GM19397 (cell line): ENCODE data around the gene GNAT1.

ENCODE experiments used
- ATAC-seq: cut with Tn5 transposase; IDR thresholded peaks from one replicate; pipeline ENCODE4 v1.9.1; 2021; ENCODE audit warnings: mild to moderate bottlenecking, moderate library complexity; ENCODE audit not compliant: unreplicated experiment

Gene GNAT1

GRCh38 chr3:50190936-50191660 is at the start of gene GNAT1:
TSS of gene GNAT1 (plus strand) at chr3:50191610. CDS start at chr3:50191726, 116 bp downstream.
- ATAC-seq: no peak

- ATAC-seq: no peak
Observed at GRCh38 chr3:50146316-50146901, 45.0 kb upstream of the GNAT1 start.

DNA sequence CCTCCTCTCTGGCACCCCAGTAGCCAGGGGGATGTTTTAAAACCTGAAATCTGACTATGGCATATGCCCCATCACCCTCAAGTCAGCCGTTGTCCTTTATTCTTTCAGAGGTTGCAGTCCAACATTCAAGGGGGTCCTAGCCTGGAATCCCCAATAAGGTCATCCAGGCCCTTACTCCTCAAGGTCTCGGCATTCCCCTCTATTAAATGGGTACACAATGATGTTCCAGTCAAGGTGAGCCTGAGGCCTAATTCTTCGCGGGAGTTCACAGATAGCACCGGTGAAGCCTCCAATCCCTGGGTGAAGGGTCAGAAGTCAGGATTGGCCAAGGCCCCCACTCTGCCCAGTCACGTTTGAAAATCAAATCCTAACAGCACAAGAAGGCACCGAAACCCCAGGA is 44.4 kb upstream of the GNAT1 start:
- no peak for ATAC-seq

DNA sequence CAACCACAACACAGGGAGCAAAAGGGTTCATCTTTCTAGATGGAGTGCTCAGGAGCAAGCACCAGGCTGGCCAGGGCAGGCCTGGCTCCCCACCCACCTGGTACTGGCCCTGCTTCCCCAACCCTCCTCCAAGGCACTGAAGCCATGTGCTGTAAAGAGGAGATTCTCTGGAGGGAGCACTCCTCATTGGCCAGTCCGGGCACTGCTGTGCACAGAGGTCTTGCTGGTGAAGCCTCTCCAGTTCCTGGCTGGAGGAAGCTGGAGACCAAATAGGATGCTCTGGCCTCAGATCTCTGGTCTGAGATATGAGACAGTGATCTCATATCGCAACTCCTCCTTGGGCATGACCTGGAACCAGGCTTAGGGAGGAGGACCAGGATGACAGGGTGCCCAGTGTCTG is 44.0 kb upstream of the GNAT1 start:
- ATAC-seq: no peak

GRCh38 chr3:50147861-50148260 is 43.5 kb upstream of the GNAT1 start:
- no peak for ATAC-seq

GRCh38 chr3:50150404-50150750 is 41.0 kb upstream of the GNAT1 start:
- ATAC-seq: no peak

DNA sequence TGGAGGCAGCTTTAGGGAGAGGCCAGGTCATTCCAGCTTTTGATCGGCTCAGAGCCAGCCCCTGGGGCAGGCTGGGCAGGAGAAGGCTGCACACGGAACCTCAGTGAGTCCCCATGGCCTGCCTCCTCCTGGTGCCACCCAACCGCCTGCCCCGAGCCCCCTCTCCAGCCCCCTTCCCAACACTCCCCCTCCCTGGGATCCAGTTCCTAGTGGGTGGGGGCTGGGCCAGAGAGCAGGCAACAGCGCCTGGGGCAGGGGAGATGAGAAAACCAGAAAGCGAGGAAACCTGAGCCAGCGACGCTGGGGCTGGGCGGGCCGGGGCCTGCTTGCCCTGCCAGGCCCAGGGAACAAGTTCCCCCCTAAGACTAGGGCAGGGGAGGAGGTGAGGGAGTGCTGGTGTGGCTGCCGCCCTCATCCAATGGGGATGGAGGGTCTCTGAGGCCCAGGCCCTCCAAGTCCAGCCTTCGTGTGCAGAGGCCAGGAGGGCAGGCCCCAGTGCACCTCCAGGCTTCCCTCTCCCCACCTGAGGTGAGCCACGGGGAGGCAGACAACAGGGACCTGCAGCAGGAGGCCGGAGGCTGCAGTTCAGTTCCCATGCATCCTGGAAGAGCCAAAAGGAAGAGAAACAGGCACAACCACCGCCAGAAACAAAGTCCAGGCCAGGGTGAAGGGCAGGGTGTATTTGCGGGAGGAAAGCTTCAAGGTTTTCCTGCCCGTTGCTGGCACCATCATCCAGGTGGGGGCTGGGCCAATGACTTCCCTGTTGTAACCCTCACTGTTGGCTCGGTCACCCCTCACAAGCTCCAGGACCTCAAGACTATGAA is 40.3 kb upstream of the GNAT1 start:
- no peak for ATAC-seq

GRCh38 chr3:50151728-50152127 is 39.7 kb upstream of the GNAT1 start:
- ATAC-seq: no peak

DNA sequence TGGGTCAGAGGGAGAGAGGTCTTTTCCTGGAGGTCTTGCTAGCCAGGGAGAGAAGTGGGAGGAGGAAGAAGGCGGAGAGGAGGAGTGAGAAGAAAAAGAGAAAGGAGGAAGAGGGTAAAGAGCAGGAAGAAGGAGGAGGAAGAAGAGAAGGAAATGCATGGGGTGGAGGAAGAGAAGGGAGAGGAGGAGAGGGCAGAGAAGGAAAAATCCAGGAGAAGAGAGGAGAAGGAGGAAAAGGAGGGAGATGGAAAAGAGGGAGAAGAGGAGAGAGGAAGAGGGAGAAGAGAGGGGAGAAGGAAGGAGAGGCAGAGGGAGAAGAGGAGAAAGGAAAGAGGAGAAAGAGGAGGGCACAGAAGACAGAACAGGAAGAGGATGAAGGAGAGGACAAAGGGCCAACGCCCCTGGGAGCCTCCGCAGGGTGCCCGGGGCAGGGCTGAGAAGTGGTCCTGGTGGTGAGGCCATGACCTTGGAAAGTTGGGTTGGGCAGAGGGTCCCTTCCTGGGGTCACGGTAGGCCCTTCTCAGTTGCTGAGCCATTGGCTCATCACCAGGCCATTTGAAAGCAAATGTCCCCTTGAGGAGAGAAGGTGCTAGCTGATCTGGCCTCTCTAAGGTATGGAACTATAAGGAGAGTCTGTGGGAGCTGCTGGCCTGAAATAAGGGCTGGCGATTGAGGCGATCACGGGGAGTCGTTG is 37.5 kb upstream of the GNAT1 start:
- ATAC-seq: no peak

DNA sequence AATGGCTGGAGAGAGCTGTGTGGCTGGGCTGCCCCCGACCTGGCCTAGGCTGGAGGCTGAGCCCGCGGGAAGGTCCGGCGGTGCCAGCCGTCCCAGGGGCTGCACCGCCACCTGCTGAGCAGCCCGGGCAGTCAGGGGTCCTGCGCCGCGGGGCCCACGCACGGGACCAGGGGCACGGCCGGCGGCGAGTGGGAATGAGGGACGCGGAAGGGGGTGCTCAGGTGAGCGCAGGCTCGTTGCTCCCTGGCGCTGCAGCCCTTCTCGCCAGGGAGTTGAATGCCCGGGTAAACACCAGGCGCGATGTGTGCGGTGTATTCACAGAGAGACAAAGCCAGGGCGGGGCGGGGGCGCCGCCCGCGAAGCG is 37.0 kb upstream of the GNAT1 start:
- ATAC-seq: peak; percentile 17

GRCh38 chr3:50154840-50155490 is 36.4 kb upstream of the GNAT1 start, which contains the start of gene SEMA3F:
TSS of gene SEMA3F (plus strand) at chr3:50155324. CDS start at chr3:50159623, 4,299 bp downstream.
- peak; percentile 68 for ATAC-seq

GRCh38 chr3:50155491-50155878 is 35.9 kb upstream of the GNAT1 start:
- ATAC-seq: no peak

- no peak for ATAC-seq
Observed at GRCh38 chr3:50155891-50156290, 35.5 kb upstream of the GNAT1 start.

DNA sequence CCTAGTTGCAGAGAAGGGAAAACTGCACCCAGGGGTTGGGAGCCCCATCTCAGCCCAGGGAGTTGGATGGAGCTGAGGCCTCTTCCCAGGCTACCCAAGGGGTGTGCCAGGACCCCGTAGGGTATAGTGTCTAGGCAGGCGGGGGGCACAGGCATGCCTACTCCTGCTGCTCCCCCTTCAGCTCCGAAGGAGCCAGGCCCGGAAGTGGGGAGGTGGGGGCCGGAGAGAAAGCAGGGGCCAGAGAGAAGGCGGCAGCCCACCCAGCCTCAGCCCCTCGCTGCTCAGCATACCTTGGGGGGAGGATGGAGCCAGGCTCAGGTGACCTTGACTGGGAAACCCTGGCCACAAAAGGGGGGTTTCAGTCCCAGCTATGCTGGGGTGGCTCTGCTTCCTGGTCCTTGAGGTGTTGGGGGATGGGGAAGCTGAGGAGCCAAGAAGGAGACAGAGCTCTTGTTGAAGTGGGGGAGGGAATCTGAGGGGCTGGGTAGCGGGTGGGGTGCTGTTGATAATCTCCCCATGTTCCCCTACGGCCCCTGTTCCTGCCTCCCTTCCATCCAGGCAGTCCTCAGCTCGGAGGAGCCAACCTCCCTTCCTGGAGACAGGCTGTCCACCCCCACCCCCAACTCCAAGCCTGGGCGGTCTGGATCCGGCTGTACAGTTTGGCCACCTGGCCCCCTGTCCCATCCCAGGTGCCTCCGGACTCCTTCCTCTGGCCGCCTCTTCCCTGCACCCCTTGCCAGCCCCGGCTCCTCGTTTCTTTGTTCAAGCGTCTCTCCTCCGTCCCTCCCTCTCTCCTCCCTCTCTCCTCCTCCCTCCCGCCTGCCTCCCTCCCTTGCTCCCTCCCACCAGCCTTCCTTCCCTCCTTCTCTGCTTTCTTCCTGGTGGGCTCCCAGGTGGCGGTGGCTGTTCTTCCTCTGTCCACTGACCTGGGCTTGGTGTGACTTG is 34.6 kb upstream of the GNAT1 start:
- no peak for ATAC-seq

- ATAC-seq: no peak
Observed at GRCh38 chr3:50157827-50158529, 33.4 kb upstream of the GNAT1 start.

- no peak for ATAC-seq
Observed at GRCh38 chr3:50158530-50159146, 32.8 kb upstream of the GNAT1 start.

DNA sequence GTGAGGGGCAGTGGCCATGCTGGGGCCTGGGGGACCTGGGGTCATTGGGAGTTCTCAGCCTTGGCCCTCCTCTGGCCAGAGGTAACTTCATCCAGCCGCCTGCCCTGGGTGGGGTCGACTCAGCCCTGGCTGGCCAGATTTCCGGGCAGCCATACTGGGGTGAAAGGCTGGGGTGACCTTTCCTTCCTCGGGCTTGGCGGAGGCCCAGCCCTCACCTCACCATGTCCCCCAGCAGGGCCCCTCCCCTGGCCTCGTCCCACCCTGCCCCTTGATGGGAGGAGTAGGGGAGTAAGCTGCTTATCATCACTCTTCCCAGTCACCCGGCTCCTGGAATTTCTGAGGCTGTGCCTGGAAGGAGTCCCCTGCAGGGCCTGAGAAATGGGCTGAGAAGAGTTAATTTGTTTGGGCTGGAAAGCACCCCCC is 30.8 kb upstream of the GNAT1 start:
- ATAC-seq: no peak

GRCh38 chr3:50161320-50161719 is 30.1 kb upstream of the GNAT1 start:
- no peak for ATAC-seq
